SU-DHL-6 (cell line): Measurements from ENCODE around the gene GRIK2.

Source experiments
- CTCF ChIP-seq: fragments of 200-600 bp; sonication (generic); IDR thresholded peaks from one replicate; pipeline ENCODE4 v1.5.1; 2017; ENCODE audit warnings: antibody characterized with exemption, mild to moderate bottlenecking, low read length, moderate library complexity; ENCODE audit not compliant: insufficient read depth, poor library complexity, severe bottlenecking
- EZH2phosphoT487 ChIP-seq: fragments of 200-600 bp; sonication (generic), shearing (Covaris generic); conservative IDR thresholded peaks from 2 replicates; pipeline ENCODE4 v1.6.1; 2018; ENCODE audit warnings: mild to moderate bottlenecking, antibody characterized with exemption, low read length, moderate library complexity, mixed read lengths

GRCh38 chr6:101799531-101799930, 406.0 kb downstream of the GRIK2 start:
- no peak for TF ChIP-seq CTCF
- TF ChIP-seq EZH2phosphoT487: no peak
